Skeletal muscle cell (primary cell): Measurements from ENCODE around the gene HM13.
A peak's percentile ranks its signal among the peaks of the same experiment; 100 is the strongest.
"Not testable (repeated sequence)": the region's sequence is repeated elsewhere in the genome, so short reads cannot be mapped to it uniquely, and the experiment has no call there.

Experiments used
- DNase-seq: peaks from one replicate; pipeline ENCODE4 v3.0.0-alpha.2; 2010; ENCODE audit warnings: low read depth
- H3K4me3 ChIP-seq: 2 replicates; pipeline ENCODE4 v1.5.1; 2011; ENCODE audit warnings: low read depth, mild to moderate bottlenecking, control low read depth, low read length, moderate library complexity

The HM13 gene

GRCh38 chr20:31538326-31538725 is 24.1 kb downstream of the HM13 start:
- no peak for DNase-seq
- no peak overlapping the region for H3K4me3 ChIP-seq

DNA sequence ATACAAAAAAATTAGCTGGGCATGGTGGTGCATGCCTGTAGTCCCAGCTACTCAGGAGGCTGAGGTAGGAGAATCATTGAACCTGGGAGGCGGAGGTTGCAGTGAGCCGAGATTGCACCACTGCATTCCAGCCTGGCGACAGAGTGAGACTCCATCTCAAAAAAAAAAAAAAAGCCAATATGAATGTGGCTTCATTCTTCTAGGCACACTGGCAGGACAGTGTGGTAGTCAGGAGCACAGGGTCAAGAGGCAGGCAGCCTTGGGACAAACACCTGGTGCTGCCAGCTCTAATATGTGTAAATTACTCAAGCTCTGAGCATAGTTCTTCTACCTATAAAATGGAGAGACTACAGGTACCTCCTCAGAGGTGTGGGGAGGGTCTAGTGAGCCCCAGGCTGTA is 25.4 kb downstream of the HM13 start:
- DNase-seq, H3K4me3 ChIP-seq: not testable (repeated sequence)

DNA sequence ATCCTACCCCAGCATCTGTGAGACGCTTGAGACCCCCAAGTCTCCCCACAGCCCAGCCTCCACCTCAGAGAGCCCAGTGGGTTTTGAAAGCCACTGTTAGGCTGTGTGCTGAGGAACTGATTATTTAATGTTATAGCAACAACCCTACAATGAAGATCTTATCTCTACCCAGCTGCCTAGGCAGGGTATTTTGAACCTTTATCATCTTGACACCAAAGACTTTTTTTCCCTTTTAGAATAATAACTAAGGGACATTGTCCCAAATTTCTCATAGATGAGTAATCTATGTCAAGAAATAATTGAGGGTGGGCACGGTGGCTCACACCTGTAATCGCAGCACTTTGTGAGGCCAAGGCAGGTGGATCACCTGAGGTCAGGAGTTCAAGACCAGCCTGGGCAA is 26.2 kb downstream of the HM13 start:
- no peak overlapping the region for H3K4me3 ChIP-seq
- DNase-seq = no peak

DNA sequence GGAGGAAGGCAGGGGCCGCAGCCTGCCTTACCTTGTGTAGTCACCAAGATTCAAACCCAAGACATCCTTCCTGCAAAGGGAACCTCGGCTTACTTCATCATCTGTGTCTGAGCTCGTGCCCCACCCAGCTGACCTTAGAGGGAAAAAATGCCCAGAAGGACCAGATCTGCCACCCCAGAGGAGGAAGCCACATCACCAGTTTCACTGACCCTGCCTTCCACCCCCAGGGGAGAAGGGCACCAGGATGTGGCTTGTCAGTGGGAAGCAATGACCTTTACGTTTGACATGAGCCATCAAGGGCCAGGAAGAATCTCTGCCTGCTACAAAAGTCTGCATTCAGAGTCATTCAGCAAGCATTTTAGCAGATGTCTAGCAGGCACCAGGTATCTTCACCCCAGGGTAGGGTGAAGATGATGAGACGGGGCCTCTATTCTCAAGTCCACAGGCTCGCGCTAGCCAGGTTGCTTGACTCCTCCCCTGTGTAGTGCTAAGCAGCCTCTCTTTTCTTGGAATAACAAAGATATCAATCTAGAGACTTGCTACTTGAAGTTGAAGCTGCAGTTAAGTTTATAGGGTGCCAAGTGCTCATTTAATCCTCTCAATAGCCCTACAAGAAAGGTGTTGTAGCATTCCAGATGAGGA is 28.1 kb downstream of the HM13 start:
- DNase-seq = no peak

GRCh38 chr20:31542963-31543362 is 28.7 kb downstream of the HM13 start:
- DNase-seq = no peak
- H3K4me3 ChIP-seq = no peak overlapping the region

More for the DNA sequence above, 28.1 kb downstream of the HM13 start:
- H3K4me3 ChIP-seq = no peak overlapping the region

- peak; percentile 79 for DNase-seq
- no peak overlapping the region for H3K4me3 ChIP-seq
These were observed 29.8 kb downstream of the HM13 start for GRCh38 chr20:31543966-31544598.

DNA sequence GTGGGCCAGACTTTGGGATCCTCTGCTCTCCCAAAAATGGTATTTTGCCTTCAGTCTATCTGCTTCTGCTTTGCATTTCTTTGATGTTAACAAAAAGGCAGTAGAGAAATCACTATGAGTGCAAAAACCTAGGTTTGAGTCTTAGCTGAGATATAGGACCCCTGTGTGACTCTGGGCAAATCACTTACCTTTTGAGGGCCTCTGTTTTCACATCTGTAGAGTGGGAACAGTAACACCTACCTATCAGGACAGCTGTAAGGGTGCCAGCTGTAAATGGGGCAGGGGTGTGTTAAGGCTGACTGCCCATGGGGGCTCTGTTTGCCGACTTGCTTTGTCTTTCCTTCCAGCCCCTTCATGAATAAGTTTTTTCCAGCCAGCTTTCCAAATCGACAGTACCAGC is 30.4 kb downstream of the HM13 start:
- DNase-seq = no peak

DNA sequence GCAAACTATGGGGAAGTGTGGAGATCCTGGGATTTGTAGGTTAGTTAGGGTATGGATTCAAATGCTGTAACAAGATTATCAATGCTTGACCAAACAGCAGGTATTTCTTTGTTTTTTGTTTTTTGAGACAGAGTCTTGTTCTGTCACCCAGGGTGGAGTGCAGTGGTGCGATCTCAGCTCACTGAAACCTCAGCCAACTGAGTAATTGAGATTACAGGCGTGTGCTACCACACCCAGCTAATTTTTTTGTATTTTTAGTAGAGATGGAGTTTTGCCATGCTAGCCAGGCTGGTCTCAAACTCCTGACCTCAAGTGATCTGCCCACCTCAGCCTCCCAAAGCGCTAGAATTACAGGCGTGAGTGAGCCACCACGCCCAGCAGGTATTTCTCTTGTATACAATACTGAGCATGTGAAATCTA is 31.4 kb downstream of the HM13 start:
- not testable (repeated sequence) for DNase-seq, H3K4me3 ChIP-seq

More for the DNA sequence above, 30.4 kb downstream of the HM13 start:
- no peak overlapping the region for H3K4me3 ChIP-seq

DNA sequence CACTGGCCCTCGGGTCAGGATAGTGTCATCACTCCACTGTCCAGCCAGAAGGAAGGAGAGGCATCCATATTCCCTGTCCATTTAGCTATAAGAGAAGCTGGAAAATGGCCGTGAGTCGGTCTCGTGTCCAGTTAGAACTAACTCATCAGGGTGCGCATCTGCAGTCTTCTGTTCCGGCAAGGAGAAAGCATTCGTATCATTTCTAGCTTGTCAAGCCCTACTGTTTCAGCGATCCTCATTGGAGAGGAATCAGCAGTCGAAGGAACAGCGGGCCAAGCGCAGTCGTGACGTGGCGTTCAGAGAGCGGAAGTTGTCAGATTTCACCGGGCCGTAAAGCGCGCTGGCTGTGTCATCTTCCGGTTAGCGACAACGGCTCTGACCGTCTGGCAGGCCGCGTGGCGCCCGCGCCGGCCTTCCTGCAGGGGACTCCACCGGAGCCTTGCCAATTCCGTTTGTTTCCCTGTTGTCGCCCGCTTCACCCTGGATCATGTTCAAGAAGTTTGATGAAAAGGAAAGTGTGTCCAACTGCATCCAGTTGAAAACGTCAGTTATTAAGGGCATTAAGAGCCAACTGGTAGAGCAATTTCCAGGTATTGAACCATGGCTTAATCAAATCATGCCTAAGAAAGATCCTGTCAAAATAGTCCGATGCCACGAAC is 32.9 kb downstream of the HM13 start:
- H3K4me3 ChIP-seq = peak overlapping the region; percentile 52
- peak; percentile 74 for DNase-seq

- H3K4me3 ChIP-seq = peak overlapping the region; percentile 52
- no peak for DNase-seq
These were observed 33.6 kb downstream of the HM13 start for GRCh38 chr20:31547720-31548298.

GRCh38 chr20:31548820-31549512 is 34.7 kb downstream of the HM13 start:
- no peak overlapping the region for H3K4me3 ChIP-seq
- no peak for DNase-seq

DNA sequence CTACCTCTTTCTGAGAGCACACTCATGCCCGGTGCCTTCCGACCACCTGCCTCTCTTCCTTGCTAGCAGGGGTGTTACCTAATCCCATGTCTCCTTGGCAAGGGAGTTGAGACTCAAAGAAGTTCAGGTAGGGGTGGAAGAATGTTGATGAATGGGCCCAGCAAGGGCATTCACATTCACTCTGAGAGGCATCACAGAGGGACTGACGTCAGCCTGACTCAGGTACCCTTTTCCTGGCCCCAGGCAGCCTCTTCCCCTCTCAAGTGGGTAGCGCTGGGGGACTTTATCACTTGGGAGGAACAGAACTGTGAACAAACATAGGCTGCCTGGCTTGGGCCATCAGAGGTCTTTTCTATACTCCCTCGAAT is 35.3 kb downstream of the HM13 start:
- no peak overlapping the region for H3K4me3 ChIP-seq
- no peak for DNase-seq

DNA sequence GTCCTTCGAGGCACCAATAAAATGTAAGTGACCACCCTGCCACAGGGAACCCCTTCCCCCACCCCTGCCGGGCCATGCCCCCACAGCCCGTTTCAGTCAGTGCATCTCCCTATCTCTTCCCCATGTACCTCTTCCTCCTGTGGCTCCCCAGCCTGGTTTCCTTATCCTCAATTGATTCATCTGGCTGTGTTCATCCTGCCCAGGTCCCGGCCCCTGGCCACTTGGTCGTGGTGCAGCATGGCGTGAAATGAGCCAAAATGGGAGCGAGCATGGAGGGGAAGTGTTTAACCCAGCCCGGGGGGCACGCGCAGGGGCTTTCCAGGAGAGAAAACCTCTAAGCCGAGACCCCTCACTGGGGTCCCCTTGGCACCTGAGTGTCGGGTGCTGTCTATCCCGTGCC is 35.9 kb downstream of the HM13 start:
- no peak for DNase-seq
- H3K4me3 ChIP-seq = no peak overlapping the region

- DNase-seq = no peak
- H3K4me3 ChIP-seq = no peak overlapping the region
These were observed 37.2 kb downstream of the HM13 start for GRCh38 chr20:31551163-31552081.

DNA sequence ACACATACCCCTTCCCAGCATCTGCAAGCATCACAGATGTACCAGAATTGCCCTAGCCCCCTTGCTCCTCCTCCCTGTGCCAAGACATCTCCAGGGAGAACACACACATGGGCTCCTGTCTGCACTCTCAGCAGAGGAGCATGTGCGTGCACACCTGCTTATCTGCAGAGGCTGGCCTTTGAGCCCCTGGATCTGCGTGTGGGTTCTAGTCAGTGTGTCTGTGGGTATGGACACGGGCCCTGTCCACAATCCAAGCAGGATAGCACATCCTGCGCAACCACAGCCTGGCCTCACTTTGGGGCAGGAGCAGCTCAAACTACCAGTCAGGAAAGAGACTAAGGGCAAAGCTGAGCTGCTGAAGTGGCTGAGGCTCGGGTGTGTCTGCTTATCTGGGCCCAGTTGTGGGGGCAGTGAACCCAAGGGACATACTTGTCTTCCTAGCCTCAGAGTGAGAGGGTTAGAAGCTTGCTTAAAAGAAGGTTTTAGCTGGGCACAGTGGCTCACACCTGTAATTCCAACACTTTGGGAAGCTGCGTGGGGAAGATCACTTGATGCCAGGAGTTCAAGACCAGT is 41.0 kb downstream of the HM13 start:
- no peak overlapping the region for H3K4me3 ChIP-seq
- DNase-seq = no peak

DNA sequence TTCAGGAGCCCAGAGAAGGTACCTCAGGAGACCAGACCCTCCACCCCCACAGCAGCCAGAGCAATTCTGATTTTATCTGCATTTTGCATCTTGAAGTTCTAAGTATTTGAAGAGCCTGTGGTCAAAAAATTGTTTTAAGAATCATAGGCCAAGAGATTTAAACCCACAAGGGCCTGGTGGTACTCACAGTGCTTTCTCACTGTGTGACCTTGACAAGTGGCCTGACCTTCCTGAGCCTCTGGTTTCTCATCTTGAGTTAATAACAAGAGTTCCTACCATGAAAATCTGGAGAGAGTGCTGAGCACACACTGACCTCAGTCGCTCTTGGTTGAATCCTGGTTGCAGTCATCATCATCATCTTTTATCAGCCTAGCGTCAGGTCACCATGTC is 45.5 kb downstream of the HM13 start:
- no peak for DNase-seq
- no peak overlapping the region for H3K4me3 ChIP-seq

DNA sequence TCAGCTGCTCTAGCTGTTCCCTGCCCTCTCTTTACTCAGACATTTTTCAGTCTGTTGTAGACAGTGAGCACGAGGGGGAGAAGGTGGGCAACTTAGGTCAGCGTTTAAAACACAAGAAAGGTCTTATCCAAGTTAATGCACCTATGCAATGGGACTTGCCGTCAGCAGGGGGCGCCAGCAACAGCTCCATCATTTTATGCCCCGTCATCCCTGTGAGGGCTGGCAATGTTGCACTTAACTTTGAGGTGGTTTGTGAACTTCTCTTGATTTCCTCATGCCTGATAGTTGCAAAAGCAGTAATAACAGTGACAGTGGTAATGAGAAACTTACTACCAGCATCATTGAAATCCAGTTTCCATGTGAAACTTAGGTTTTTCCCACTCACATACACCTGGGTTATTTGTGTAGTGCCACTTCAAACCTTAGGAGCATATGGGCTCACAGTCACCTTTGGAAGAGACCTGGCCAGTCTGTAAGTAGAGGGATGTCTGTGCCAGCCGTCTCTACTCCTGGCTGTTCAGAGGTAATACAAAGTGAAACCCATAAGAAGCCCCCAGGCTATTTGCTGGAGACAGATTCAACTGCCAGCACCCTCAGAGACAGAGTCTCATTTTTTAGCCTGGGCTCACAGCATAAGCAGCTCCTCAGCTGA is 46.0 kb downstream of the HM13 start:
- peak; percentile 59 for DNase-seq
- H3K4me3 ChIP-seq = no peak overlapping the region
